Superior temporal gyrus (tissue), 1 donor: Measurements from ENCODE around the gene ARHGEF7.

Source experiments
- DNase-seq: peaks from one replicate; pipeline ENCODE4 v3.0.0-alpha.2; 2016; ENCODE audit errors: extremely low spot score

The ARHGEF7 gene

DNA sequence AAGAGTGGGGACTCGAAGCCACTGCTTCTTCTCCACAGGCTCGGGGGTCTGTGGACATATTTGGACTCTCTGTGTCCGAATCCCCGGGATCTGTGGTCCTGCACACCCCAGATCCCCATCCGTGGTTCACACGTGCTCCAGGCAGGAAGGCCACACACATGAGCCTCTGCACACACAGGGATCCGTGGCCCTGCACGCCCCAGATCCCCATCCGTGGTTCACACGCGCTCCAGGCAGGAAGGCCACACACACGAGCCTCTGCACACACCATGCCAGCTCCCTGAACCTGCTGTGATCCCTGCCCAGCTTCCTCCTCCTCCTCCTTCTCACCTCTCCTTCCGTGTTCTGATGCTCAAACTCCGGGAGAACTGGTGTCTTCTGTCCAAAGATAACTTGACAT lies 208.4 kb downstream of the ARHGEF7 start:
- DNase-seq: no peak

DNA sequence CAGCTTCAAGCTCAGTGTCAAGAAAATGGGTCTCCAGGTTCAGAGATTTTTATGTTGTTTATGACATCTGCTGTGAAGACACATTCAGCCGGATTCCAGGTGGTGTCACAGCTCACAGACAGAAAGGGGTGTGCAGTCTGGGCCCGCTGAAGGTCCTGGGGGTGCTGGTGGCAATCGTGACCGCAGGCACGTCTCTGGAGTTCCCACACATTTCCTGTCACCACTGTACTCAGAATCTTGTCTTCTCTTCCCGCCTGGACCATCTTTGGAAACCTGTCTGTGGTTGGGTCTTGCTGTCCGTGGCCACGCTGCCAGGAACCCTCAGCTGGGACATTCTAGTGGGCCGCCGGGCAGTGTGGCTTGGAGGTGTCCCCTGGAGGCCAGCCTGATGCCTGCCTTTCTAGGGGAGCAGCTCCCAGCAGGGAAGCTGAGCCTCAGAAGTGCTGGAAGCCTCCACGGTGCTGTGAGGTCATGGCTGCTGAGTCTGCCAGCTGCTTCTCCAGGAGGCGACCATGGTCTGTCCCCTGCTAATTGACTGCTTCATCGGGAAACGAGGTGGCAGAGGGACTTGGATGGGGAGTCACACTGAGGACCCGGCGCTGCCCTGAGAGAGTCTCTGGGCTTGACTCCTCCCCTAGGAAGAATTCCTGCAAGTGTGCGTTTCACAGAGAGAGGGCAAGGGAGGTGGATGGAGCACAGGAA lies 209.0 kb downstream of the ARHGEF7 start:
- no peak for DNase-seq

DNA sequence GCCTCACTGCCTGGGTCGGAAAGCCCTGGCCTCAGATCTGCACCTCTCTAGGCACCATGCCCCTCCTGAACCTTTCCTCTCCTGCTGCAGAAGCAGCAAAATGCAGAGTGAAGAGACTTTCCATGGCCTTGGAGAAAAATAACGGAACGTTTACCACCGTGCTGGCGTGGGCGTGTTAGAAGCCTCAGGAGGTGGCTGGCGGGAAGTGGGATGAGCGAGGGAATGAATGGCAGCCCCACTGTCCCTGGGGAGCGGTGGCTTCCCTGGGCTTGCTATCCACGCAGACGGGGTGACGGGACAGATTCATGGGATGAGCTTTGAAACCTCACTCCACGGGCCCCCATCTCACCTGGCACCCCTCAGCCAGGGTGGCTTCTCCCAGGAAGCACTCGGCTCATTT lies 209.6 kb downstream of the ARHGEF7 start:
- no peak for DNase-seq

DNA sequence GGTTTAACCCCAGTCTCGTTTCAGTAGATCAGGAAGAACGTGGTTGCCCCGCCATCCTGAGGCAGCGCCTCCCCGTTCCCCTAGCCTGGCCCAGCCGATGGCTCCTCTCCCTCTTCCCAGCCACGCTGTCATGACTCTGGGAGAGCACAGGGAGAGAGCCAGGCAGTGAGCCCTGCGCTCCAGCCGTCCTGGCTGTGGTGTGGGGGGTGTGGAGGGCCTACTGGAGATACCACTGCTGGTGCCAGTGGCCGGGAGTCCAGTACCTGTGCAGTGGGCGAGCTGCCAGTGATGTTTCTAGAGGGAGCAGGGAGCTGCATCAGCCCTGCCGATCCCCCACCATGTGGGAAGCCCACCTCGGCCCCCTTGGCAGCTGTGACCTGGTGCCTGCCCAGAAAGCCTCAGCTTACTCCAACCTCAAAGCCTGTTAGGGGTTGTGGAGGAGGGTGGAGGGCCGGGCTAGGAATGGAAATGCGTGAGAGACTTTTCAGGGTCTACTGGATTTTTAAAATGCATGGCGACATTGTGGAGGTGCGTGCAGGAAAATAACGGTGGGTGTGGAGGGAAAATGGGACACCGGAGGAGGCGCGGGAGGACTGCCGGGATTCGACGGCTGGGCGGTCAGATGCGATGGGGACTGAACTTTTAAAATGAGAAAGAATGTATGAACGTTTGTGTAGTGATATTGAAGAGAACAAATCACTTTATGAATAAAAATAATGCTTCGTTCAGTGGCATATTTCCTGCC lies 210.2 kb downstream of the ARHGEF7 start:
- no peak for DNase-seq

DNA sequence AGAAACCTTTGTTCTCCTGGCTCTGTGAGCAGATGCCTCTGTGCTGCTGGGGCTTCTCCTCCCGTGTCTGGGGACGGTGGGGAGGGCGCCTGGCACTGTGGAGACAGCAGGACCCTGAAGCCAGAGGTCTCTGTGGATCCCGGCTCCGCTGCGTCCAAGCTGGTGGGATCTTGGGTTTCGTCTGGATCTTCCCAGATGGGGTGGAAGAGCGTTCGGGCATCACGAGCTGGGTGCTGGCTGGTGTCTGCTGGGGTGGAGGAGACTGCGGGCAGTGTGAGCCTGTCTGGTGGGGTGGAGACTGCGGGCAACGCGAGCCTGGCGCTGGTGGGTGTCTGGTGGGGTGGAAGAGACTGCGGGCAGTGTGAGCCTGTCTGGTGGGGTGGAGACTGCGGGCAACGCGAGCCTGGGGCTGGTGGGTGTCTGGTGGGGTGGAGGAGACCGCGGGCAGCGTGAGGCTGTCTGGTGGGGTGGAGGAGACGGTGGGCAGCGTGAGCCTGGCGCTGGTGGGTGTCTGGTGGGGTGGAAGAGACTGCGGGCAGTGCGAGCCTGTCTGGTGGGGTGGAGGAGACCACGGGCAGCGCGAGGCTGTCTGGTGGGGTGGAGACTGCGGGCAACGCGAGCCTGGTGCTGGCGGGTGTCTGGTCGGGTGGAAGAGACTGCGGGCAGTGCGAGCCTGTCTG lies 211.0 kb downstream of the ARHGEF7 start:
- no peak for DNase-seq

DNA sequence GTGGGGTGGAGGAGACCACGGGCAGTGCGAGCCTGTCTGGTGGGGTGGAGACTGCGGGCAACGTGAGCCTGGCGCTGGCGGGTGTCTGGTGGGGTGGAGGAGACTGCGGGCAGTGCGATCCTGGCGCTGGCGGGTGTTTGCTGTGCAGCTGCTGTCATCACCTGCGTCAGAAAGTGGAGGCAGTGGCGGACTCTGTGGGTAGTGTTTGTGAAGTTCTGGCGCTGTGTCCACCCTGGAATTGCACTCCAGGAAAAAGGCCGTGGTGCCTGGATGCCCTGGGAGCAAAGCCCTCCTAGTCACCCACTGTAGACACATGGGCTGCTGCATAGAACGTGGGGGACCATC lies 211.5 kb downstream of the ARHGEF7 start:
- DNase-seq: no peak

DNA sequence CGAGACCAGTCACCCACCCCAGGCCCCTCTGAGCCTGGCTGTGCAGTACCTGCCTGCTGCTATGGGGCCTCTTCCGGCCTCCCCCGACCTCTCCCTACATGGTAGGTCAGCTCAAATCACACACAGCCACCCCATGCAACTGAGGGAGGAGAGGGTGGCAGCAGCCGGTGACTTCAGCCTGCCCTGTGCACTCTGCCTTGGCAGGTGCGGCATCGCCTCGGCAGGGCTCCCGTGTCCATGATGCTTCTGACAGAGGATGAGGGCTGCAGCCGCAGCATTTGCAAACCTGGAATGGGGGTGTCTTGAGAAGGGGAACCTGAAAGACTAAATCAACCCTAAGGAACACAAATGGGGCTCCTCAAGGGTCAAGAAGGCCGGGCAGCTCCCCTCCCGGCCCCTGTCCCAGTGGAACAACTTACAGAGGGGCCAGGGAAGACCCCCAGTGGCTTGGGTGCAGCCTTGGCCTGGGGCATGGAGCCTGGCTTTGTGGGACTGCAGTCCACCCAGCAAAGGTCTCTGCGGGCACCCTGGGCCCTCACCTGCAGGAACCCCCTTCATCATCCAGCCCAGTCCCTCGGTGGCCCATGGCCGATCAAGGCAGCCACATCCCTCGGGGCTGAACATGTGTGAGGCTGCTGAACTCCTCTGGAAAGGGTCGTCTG lies 212.0 kb downstream of the ARHGEF7 start:
- no peak for DNase-seq

DNA sequence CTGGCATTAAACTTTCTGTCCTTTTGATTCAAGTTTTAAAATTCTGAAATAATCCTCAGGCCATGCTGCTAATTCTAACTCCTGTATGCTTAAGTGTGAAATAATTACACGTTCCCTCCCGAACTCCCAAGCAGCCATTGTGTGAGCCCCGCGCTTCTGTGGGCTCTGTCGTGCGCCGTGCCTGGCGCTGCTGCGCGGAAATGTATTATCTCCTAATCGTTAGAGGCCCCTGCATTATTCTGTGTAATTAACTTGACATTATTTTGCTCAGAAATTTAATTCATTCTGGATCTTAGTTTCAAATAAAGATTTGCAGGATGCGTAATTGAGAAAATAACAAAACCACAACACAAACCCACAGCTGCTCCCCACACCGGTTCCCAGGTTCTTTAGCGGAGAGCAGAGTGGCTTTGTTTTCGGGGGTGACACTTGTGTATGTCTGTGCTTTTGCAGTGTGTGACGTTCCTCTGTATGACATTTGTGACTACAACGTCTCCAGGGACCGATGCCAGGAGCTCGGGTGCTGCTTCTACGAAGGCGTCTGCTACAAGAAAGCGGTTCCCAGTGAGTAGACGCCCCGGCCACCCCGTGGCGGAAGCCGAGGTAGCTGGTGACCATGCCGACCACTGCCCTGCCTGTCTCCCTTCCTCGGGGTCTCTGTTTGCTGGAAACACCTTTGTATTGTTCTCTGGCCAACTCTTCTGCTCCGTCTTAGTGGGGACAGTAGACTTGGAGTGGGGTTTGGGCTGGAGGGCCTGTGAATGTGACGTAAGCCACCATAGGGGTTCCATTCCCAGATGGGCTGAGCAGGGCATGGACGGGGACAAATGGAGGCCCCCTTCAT lies 212.8 kb downstream of the ARHGEF7 start:
- no peak for DNase-seq

DNA sequence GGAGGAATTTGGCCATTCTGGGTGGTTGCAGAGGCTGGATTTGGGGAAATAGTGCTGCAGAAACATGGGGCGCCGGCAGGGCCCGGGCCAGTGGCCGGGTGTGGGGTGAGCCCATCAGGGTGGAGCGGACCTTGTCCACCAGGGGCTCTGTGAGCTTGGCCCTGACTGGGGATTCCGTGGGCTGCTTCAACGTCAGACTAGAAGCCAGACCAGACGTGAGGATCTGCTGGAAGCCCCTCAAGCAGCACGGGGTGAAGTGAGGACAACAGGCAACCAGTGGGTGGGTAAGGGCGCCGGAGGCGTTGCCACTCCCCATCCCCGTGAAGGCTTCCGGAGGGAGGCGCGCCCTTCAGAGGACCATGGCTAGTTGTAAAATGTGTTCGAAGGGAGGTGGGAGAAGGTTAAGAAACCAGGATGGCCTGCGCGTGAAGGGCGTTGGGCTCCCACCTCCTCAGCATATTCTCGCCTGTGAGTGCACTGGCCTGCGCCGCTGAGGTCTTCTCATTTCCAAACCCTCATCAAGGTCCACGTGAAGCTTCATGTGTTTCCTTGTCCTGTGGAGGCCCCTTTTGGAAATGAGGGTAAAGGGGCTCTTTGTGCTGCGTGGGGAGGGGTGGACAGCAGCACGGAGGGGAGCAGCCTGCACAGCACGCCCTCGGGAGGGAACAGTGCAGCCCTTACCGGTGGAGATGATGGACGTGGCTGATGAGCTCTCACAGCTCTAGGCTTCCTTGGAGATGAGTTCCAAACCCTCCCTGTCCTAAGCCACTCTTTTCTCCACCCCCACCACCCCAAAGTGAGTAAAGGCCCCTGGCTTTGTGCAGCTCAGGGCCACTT lies 213.7 kb downstream of the ARHGEF7 start:
- no peak for DNase-seq

DNA sequence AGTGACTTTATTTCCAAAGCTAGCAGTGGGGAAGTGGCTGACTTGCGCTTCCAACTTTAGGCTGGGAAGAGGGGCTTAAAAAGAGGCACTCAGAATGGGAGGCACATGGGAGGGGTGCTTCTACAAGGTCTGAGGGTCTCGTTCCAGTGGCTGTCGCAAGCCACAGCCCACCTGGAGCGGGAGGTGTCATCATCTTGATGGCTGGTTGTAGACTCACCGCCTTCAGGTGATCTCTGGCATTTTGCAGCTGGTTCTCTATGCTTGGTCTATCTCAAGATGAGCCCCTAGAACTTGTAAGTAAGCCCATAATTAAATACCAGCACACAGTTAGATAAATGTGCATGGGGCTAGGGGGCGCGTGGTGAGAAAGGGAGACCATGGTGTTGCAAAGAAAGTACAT lies 214.5 kb downstream of the ARHGEF7 start:
- no peak for DNase-seq

DNA sequence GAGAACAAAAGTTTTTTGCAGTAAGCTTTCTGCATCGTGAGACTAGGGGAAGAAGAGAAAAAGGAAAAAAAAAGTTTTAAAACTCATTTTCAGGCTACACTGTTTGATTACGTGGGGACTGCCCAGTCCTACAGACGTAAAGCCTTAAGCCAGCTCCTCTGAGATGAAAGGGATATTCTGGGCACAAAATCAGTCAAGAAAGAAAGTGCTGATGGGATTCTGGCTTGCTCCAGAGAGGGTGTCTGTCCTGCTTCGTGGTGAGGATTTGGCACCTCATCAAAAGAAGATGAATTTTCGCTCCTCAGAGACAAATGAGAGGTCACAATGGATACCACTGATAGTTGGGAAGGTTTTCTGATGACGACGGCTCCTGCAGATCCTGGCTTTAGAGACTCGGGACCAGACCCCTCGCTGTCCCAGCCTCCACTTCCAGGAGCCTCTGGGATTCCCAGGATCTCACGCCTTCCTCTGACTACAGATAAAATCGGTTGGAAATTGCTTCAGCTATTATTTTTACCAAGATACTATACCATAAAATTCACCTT lies 215.0 kb downstream of the ARHGEF7 start:
- no peak for DNase-seq

DNA sequence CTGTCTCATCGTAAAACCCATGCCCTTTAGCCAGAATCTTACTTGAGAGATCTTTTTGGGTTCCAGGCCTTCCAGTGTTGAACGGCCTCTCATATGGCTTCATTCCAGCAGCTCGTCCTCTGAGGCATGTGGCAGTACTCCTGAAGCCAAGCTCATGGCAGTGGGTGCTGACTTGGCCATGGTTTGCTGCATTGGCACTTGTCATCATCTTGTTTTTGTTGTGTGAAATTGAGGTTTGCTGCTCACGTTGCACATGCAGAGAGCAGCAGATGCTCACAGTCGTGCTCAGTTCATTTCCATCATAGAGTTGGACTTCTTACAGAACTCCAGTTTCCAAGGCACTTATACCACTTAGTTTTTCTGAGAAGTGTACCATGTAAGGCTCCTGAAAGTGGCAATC lies 220.2 kb downstream of the ARHGEF7 start:
- no peak for DNase-seq

DNA sequence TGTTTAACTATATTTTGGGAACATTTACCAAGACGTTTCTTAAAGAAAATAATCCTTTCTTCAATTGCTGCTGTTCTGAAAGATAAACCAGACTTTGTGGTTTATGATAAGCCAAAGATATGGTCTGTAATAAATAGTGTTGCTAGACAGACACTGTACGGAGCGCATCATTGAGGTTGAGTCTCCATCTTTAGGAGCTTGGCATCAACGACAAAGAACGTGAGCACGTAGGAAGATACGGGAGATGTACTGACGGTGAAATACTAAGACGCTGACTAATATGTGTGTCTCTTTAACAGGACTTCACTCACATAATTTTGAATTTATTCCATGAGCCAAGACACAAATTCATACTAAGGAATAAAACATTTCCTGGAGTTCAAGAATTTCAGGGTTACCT lies 221.6 kb downstream of the ARHGEF7 start:
- DNase-seq: no peak

DNA sequence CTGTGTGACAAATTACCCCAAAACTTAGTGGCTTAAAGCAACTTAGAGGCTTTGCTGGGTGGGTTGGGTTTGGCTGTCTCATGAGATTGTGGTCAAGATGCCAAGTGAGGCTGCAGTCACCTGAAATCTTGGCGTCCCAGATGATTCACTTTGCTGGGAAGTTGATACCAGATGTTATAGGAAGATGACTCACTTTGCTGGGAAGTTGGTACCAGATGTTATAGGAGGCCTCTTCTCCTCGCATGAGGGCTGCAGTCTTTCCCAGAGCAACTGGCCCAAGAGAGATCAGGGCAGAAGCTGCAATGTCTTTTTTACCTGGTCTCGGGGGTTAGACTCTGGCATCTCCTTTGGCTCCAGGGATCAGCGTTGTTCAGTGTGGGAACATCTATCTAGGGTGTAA lies 222.1 kb downstream of the ARHGEF7 start:
- no peak for DNase-seq

DNA sequence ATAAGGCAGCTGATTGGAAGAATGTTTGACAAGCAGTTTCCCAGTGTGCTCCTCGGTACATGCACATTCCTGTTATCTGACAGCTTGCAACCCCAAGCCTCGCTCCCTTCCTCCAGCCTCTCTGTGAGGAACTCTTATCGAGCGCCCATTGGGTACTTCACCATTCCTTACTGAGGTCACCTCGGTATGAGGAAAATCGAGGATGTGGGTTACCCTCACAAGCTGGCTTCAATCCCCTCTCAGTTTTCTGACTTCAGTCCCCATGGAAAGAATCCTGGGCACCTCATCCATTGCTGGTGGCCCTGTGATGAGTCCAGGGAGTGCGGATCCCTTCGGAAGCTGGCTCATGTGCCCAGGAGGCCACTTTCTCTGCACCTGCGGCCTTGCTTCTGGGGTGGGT lies 222.6 kb downstream of the ARHGEF7 start:
- DNase-seq: no peak

DNA sequence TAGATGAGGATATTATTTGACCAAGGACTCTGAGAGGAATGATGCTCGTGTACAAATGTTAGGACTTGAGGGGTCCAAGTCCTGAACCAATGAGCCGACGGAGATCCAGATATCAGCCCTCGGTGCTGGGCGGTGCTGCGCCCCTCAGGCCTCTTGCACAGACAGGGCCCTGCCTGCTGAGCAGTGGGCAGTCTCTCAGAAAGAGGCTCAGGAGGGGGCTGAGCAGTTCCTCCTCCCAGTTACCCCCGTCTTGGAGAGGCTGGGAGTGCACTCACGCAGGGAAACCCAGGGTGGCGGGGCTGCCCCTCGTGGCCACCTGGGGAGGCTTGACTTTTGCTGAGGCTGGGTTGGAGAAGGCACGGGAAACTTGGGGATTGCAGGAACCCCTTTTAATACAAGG lies 223.7 kb downstream of the ARHGEF7 start:
- no peak for DNase-seq

DNA sequence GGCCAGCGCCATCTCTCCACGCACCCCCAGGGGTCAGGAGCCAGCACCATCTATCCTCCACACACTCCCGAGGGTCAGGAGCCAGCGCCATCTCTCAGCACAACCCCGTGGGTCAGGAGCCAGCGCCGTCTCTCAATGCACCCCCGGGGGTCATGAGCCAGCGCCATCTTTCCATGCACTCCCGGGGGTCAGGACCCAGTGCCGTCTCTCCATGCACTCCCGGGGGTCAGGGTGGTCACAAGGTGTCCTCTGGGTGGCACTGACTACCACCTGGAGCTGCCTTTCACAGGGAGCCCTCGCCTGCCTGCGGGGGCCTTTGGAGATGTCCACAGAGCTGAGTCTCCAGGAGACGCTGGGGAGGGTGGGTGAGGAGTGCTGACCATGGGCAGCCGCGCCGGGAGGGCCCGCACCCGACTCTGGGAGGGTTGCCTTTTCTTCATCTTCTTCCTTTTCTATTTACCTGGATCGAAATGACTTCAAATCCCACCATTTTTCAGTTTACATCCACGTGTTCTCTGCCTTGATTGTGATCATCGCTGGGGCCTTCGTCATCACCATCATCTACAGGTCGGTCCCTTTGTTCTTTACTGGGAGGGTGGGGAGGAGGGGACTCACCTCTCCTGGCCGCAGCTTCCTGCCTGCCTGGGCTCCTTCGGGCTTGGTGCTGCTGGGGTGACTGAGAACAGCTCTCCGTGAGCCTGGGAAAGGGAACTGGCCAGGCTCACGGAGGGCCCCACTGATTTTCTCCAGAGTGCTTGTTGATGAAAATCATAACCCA lies 224.4 kb downstream of the ARHGEF7 start:
- no peak for DNase-seq

DNA sequence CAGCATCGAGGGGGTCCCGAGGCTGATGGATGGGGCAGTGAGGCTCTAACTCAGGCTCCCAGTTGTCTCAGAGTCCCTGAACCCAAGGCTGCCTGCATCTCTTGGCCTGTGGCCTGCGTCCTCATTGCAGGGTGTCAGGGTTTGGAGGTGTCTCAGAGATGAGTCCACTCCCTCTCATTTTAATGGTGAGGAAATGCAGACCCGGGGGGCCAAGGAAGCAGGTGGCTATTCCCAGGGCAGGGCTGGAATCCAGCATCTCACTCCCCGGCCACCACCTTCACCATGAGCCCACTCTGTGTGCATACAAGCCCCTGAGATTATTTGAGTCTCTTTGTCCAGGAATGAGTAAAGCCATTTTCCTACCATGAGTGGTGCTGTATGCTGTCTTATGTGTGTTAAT lies 226.8 kb downstream of the ARHGEF7 start:
- no peak for DNase-seq

DNA sequence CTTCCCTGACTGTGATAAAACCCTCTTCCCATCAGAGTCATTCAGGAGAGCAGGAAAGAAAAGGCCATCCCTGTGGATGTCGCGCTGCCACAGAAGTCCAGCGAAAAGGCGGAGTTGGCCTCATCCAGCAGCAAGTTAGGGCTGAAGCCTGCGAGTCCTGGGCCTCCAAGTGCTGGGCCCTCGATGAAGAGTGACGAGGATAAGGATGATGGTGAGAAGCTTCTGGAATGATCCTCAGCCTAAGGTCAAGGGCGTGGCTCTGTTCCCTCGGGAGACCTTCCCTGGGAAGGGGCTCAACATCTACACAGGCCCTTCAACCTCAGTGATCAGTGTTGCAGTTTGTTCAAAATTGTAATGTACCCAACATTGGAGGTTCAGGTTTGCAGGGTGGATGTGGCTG lies 227.6 kb downstream of the ARHGEF7 start:
- no peak for DNase-seq
